Mesodermal cell (in vitro differentiated cells): ENCODE results near the gene NADK.
A peak's percentile ranks its signal among the peaks of the same experiment; 100 is the strongest.
"Not testable (repeated sequence)": the region's sequence is repeated elsewhere in the genome, so short reads cannot be mapped to it uniquely, and the experiment has no call there.

Source experiments
- H3K27ac ChIP-seq: 2 replicates; pipeline ENCODE4 v1.7.0; 2013; ENCODE audit warnings: mild to moderate bottlenecking, low read depth, low read length, moderate library complexity; ENCODE audit not compliant: severe bottlenecking
- H3K36me3 ChIP-seq: 2 replicates; pipeline ENCODE4 v1.7.1; 2013; ENCODE audit warnings: mild to moderate bottlenecking, low read length, moderate library complexity; ENCODE audit not compliant: control insufficient read depth, insufficient read depth
- H3K4me1 ChIP-seq: one replicate; pipeline ENCODE4 v1.7.1; 2013; ENCODE audit warnings: mild to moderate bottlenecking, low read length; ENCODE audit not compliant: insufficient read depth, control insufficient read depth, poor library complexity, severe bottlenecking
- H3K4me3 ChIP-seq: 2 replicates; pipeline ENCODE4 v1.7.0; 2013; ENCODE audit warnings: low read length, control low read depth, mild to moderate bottlenecking; ENCODE audit not compliant: insufficient read depth, poor library complexity, severe bottlenecking; ENCODE audit errors: extremely low read depth
- H3K9me3 ChIP-seq: 2 replicates; pipeline ENCODE4 v1.7.1; 2013; ENCODE audit warnings: mild to moderate bottlenecking, low read length, moderate library complexity; ENCODE audit not compliant: control insufficient read depth
- WGBS, 2 experiments: methylation state at CpG; one replicate each; pipeline ENCODE4 v1.1.5; 2013; ENCODE audit warnings: missing lambda C conversion rate in 2 of 2; ENCODE audit not compliant: insufficient coverage in 2 of 2; 5-methylcytosine and 5-hydroxymethylcytosine counted together

Gene NADK

GRCh38 chr1:1755852-1756251 is 22.4 kb downstream of the NADK start:
- no peak overlapping the region for H3K27ac ChIP-seq
- 95 to 97% methylated on average over 13 to 14 of the region's 15 CpGs for WGBS, 2 experiments
- peaks cover 72% of the 10 kb centered on the region for H3K36me3 ChIP-seq
- H3K9me3 ChIP-seq, result no peaks in the 10 kb centered on the region
- peaks cover 6% of the 10 kb centered on the region for H3K4me1 ChIP-seq
- H3K4me3 ChIP-seq, result no peak overlapping the region

DNA sequence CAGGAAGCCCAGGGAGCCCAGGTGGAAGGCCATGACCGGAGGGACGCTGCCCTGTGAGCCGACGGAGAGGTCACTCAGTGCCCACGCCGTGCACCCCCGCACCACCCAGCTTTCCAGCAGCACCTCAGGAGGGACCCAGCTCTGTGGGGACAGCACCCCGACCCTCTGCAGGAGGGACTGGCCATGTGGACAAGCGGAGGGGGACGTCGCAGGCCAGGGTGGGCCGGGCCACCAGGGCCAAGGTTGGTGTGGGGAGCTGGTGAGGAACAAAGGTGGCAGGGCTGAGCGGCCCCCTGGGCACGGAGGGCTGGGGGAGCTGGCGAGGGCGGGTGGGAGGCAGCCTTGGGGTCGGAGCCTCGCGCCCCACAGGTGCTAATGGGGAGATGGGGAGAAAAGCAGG is 22.8 kb downstream of the NADK start:
- Histone ChIP-seq H3K9me3 (no peaks in the 10 kb centered on the region), H3K4me3 (no peak overlapping the region), H3K4me1 (peaks cover 3% of the 10 kb centered on the region), H3K27ac (no peak overlapping the region), H3K36me3 (peaks cover 67% of the 10 kb centered on the region)
- 91 to 96% methylated on average over 16 to 18 of the region's 19 CpGs for WGBS, 2 experiments

DNA sequence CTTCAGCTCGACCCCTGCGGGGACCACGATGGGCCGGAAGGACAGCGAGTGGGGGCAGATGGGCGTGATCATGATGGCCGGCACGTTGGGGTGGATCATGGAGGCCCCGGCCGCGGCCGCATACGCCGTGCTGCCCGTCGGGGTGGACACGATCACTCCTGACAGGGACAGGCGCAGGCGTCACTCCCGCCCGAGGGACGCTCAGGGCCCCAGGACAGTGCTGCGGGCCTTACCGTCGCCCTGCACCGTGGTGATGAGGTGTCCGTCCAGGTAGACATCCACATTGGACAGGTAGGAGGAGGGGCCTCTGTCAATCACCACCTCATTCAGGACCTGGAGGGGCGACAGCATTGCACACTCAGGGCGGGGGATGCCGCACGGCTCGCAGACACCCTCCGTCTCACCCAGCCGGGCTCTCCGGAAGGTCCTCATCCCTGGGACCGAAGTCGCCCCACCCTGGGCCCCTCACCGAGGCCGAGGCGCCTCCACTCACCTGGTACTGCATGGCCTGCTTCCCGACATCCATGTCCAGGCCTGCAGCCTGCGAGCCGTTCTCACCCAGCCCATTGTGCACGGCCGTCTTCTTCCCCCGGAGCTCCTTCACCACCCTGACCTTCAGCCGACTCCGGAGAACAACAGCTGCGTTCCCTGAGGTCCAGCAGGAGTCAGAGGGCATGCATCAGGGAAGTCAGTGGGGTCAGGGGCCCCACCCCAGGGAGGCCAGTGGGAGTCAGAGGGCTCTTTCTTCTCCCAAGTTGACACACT is 24.0 kb downstream of the NADK start:
- Histone ChIP-seq H3K4me3 (no peak overlapping the region), H3K4me1 (no peaks in the 10 kb centered on the region), H3K27ac (no peak overlapping the region), H3K36me3 (peaks cover 55% of the 10 kb centered on the region), H3K9me3 (no peaks in the 10 kb centered on the region)
- WGBS, 2 experiments, result 95 to 96% methylated on average over 38 to 40 of the region's 49 CpGs

- Histone ChIP-seq H3K27ac (no peak overlapping the region), H3K36me3 (peaks cover 49% of the 10 kb centered on the region), H3K9me3 (no peaks in the 10 kb centered on the region), H3K4me1 (no peaks in the 10 kb centered on the region), H3K4me3 (no peak overlapping the region)
- WGBS, 2 experiments, result 92 to 95% methylated on average over 16 of the region's 16 CpGs
Observed at GRCh38 chr1:1753607-1754005, 24.7 kb downstream of the NADK start.

GRCh38 chr1:1752636-1753606 is 25.3 kb downstream of the NADK start:
- Histone ChIP-seq H3K4me3 (no peak overlapping the region), H3K9me3 (no peaks in the 10 kb centered on the region), H3K36me3 (peaks cover 43% of the 10 kb centered on the region), H3K27ac (no peak overlapping the region), H3K4me1 (no peaks in the 10 kb centered on the region)
- 92 to 93% methylated on average over 23 to 25 of the region's 37 CpGs for WGBS, 2 experiments

GRCh38 chr1:1752190-1752589 is 26.1 kb downstream of the NADK start:
- Histone ChIP-seq H3K27ac (peak overlapping the region; percentile 23), H3K4me1 (no peaks in the 10 kb centered on the region), H3K9me3 (no peaks in the 10 kb centered on the region), H3K4me3 (no peak overlapping the region), H3K36me3 (peaks cover 35% of the 10 kb centered on the region)
- WGBS, 2 experiments, result 90% methylated on average over 9 to 11 of the region's 11 CpGs

DNA sequence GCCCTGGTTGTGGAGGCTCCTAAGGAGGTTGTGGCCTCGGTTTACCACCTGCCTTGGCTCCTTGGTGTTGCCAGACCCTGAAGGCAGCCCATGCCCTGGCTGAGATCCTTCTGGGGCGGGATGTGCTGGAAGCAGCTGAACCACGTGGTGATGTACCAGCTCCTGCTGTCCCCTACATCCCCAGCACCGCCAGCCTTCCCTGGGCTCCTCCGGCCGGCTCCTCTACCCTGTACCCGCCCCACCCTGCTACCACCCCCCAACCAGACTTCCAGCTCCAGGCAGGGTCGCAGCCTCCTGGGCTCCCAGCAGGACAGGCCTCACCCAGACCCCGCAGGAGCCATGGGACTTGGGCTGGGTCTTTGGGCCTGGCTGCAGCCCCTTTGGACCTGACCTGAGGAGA is 28.3 kb downstream of the NADK start:
- H3K4me1 ChIP-seq, H3K4me3 ChIP-seq, H3K27ac ChIP-seq, H3K9me3 ChIP-seq: not testable (repeated sequence)
- H3K36me3 ChIP-seq, result peaks cover 14% of the 10 kb centered on the region
- WGBS, 2 experiments, result 92 to 100% methylated on average over 1 to 3 of the region's 9 CpGs

DNA sequence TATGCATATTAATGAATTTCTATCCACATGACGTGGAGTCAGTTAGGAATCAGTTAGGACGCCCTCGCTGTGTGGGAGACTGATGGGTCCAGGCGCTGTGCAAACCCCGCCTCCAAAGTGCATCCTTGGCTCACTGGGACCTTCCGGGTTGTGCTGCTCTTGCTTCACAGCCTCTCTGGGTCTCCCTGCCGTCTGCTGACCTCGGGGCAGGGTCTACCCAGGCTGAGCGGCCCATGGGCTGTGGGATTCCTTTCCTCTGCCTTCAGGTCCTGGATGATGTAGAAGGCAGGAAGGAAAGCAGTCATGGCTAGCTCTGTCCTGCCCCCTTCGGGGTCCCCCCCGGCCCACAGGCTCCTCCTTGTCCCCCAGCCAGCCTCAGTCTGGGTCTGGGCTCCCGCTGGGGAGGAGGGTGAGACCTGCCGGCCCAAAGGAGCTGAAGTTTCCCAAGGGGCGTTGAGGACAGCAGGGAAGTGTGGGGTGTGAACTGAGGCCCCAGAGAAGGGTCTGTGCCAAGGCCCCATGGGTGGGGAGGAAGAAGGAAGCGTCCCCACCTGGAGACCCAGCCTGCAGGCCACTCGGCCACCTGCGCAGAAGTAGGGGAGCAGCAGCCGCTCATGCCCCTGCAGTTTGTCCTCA is 29.5 kb downstream of the NADK start:
- Histone ChIP-seq H3K9me3 (no peaks in the 10 kb centered on the region), H3K36me3 (peaks cover 8% of the 10 kb centered on the region), H3K4me1 (no peaks in the 10 kb centered on the region), H3K27ac (no peak overlapping the region), H3K4me3 (no peak overlapping the region)
- 84 to 89% methylated on average over 10 to 18 of the region's 18 CpGs for WGBS, 2 experiments

- H3K9me3 ChIP-seq, H3K4me1 ChIP-seq, H3K4me3 ChIP-seq, H3K36me3 ChIP-seq, H3K27ac ChIP-seq: not testable (repeated sequence)
- WGBS, 2 experiments, result no CpG with 5 or more reads among the region's 35 CpGs
Observed at GRCh38 chr1:1746566-1746909, 31.7 kb downstream of the NADK start.

GRCh38 chr1:1745651-1746565 is 32.4 kb downstream of the NADK start:
- H3K4me3 ChIP-seq, result peak overlapping the region; percentile 24

More at GRCh38 chr1:1745651-1746565, 32.4 kb downstream of the NADK start:
- peak overlapping the region; percentile 93 for H3K27ac ChIP-seq
- H3K36me3 ChIP-seq, H3K9me3 ChIP-seq, H3K4me1 ChIP-seq: not testable (repeated sequence)
- WGBS, 2 experiments, result no CpG with 5 or more reads among the region's 101 CpGs
